ENCODE results near the gene SRRM3.
"Not testable (repeated sequence)": the region's sequence is repeated elsewhere in the genome, so short reads cannot be mapped to it uniquely, and the experiment has no call there.

Gene SRRM3

DNA sequence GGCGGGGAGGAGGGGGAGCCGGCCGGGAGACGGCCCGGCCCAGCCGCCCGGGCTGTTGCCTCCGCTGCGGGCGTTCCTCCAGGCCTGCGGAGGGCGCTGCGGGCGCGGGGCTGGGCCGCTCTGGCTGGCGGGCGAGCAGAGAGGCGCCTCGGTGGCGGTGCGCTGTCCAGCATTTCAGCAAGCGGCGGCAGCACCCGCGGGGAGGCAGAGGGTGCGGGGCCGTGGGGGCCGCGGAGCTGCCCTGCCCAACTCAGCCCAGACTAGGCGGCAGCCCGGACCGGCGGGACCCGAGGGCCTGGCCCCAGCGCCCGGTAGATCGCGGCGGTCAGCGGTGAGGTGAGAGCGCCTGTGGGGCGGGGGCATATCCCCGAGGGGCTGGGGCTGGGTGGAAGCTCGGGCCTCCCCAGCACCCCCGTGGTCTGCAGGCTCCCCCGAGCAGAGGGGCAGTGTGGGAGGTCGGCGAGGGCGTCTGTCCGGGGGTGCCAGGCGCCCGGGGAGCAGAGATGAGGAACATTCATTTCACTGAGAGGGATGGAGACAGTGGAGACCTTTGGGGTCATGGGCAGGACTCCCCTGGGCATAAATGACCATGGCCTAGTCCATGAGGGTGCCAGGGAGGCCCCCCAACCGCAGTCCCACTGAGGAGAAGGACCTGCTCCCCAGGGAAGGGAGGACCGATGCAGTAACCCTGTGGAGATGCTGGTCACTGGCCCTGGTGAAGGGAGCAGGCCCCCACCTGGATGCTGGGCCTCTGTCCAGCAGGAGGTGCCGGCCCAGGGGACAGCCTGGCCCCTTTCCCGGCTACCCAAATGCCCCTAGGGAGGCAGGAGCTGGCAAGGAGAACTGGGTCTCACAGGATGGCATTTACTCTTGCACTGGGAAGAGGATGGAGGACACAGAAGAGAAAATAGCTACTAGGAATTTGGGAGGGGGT lies at the start of gene SRRM3:
Gene SRRM3, plus strand, starts transcription at position 165 of the 934 bp plus-strand sequence. CDS start 33,171 bp downstream, outside the sequence.
- DNase-seq (ENCODE audit: low read depth, low spot score): peak; percentile 93

- no peak for DNase-seq (ENCODE audit: low read depth, low spot score)
Measured at GRCh38 chr7:76151932-76152331, 49.8 kb upstream of the SRRM3 start.

DNA sequence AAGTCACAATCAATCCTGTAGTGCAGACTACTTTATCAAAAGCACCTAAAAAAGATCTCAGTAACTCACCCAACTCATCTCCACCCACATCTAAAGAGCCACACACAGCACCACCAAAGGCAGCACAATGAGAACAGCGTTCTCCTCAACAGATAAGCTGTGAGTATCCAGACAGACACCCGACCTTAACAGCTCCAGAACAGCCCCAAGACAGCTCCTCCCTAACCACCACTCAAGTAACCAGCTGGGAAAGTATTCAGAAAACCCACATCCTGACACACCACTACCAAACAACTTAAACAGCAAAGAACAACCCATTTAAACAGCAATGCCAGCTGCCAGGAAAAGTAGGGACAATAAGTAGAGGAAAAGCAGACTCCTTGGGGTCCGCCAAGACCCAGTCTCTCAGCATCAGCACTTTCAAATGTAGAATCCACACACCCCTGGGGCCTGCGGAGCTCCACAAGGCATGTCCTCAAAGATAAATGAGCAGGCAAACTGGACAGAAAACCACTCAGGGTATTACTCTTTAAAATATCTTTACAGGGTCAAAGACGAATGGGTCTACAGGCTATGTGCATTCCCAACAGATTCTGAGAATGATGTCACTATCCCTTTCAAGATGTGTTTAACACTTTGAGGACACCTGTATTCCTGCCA lies 48.0 kb upstream of the SRRM3 start:
- DNase-seq (ENCODE audit: low read depth, low spot score): peak; percentile 35

- peak; percentile 20 for DNase-seq (ENCODE audit: low read depth, low spot score)
Measured at GRCh38 chr7:76155938-76156337, 45.8 kb upstream of the SRRM3 start.

DNA sequence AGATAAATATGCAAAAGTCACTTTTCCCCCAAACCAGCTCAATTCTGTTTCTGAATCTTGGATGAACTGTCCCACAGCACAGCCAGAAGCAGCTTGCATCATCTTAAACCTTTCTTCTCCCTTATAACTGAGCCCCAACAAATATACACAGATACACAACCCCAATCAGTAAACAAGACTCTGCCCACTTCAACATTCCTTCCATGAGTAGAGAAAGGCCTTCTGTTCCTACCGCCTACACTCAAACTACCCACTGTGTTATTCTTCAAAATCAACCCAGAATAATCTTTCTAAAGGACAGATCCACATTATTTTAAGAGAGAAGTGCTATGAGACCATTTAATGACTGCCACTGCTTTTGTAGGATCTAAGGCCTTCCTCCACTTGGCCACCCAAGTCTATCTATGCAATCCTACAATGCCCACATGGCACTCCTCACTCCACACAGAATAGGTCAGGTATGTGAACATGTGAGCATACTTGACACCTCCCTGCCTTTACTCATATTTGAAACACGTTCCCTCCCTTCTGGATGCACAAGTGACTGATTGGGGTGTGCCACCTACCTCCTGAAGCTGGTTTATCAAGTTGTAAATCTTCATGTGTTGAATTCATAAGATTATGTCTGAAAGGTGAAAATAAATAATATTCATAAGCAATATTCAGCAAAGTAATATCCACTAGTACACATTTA lies 44.6 kb upstream of the SRRM3 start:
- not testable (repeated sequence) for DNase-seq (ENCODE audit: low read depth, low spot score)

DNA sequence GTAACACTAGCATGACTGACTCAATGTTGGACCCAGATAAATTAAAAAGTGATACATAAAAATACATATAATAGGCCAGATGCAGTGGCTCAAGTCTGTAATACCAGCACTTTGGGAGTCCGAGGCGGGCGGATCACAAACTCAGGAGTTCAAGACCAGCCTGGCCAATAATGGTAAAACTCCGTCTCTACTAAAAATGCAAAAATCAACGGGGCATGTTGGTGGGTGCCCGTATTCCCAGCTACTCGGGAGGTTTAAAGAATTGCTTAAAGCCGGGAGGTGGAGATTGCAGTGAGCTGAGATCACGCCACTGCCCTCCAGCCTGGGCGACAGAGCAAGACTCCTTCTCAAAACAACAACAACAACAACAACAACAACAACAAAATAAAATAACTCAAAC lies 43.3 kb upstream of the SRRM3 start:
- DNase-seq (ENCODE audit: low read depth, low spot score): not testable (repeated sequence)

DNA sequence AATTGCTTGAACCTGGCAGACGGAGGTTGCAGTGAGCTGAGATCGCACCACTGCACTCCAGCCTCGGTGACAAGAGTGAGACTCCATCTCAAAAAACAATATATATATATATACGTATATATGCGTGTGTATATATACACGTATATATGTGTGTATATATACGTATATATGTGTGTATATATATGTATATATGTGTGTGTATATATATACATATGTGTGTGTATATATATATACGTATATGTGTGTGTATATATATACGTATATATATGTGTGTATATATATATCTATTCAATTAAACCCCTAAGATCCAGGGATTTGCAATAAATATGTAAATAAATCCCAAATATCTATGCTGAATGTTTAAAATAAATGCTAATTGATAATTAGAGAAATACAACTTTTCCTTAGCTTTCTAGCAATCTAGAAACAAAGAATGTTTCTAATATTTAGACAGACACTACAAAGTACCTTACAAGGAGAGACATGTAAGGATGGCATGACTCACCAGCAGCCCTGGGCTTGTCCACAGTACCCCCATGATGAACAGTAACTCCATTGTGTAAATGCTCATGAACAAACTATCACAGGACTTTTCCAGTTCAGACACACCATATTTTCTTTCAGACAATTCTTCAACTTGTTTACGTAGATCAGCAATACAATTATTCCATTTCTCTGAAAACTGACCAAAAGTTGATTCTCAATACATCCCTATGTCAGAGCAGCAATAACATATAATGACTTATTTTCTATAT lies 39.1 kb upstream of the SRRM3 start:
- DNase-seq (ENCODE audit: low read depth, low spot score): peak; percentile 38

DNA sequence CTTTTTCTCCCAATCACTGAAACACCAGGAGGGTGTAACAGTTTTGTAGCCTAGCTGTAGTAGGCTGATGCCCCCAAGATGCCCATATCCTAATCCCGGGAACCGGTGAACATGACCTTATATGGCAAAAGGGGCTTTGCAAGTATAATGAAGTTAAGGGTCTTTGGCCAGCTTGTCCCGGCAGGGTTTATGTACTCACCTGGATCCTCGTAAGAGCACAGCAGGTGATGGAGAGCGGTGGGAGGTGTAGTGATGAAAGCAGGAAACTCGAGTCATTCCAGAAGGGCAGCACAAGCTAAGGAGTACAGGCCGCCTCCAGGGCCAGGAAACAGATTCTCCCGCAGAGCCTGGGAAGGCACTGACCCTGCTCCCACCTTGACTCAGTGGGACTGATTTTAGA lies 37.9 kb upstream of the SRRM3 start:
- DNase-seq (ENCODE audit: low read depth, low spot score): not testable (repeated sequence)

GRCh38 chr7:76165106-76165972 lies 36.4 kb upstream of the SRRM3 start:
- DNase-seq (ENCODE audit: low read depth, low spot score): no peak

DNA sequence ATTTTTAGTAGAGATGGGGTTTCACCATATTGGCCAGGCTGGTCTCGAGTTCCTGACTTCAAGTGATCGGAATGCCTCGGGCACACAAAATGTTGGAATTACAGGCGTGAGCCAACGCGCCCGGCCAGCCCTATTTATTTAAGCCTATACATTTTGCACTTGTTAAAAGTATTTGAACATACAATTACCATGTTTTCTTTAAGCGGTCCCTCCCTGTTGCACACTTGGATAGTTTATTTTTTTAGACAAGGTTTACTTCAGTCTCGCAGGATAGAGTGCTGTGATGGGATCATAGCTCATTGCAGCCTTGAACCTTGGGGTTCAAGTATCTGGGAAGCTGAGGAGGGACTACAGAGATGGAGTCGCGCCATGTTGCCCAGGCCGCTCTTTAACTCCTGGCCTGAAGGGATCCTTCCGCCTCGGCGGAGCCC lies 35.7 kb upstream of the SRRM3 start:
- DNase-seq (ENCODE audit: low read depth, low spot score): no peak

DNA sequence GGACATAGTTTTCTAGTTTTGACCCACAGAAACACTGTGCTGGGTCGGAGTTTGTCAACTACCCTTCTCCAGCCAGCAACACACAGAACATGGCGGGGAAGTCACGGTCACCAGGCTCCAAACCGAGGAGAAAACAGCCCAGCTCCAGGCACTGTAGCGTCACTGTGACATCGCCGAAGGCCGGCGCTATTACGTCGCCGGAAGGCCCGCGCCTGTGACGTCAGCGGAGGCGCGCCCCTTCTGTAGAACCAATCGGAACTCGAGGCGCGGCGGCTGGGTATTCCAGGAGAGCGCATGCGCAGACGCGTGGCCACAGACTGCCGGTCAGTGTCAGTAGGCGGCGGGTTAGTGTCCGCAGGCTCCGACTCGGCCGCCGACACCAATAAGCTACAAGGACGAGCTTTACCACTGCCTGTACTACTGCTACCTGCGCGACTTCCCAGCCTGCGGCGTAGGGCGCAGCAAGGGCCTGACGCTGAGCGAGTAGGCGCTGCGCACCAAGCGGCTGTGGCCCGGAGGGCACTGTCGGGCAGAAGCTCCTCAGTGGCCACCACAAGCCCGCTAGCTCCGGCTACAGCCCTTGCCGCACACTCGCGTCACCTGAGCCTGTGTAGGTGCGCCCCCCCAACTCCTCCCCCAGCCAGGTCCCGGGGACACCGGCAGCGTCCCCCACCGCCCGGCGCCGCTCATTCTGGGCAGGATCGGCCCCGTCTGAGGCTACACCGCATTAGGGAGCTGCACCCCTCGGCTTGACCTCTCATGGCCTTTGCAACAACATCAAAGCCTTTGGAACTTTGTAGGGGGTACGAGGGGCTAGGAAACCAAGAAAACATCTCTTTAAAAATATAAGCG lies 35.1 kb upstream of the SRRM3 start:
- DNase-seq (ENCODE audit: low read depth, low spot score): peak; percentile 98

DNA sequence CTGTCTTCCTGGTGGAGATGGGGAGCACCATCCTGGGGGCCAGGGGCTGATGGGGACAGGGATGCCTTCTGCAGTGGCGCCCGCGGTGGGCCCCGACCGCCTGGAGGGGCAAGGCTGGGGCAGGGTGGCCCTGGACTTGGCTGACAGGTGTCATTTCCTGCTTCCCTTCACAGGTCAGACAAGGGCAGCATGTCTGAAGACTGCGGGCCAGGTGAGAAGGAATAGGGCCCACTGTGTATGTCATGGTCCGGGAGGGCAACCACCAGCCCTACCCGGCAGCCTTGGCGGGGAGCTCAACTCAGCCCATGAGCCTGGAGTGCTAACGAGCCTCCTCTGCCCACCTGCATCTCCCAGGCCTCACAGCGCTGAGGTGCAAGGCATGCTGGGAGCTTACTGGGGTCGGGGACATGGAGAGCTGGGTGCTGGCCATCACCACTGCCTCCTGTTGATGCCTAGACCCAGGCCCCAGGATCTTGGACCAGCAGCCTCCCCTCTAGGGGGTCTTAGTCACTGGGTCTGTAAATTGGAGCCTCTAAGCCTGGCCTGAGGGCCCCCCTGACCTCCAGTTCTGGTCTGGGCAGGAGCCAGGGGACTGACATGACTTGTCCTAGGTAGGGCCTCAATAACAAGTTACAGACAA lies 28.0 kb upstream of the SRRM3 start:
- no peak for DNase-seq (ENCODE audit: low read depth, low spot score)

GRCh38 chr7:76176951-76177350 lies 24.7 kb upstream of the SRRM3 start:
- not testable (repeated sequence) for DNase-seq (ENCODE audit: low read depth, low spot score)

DNA sequence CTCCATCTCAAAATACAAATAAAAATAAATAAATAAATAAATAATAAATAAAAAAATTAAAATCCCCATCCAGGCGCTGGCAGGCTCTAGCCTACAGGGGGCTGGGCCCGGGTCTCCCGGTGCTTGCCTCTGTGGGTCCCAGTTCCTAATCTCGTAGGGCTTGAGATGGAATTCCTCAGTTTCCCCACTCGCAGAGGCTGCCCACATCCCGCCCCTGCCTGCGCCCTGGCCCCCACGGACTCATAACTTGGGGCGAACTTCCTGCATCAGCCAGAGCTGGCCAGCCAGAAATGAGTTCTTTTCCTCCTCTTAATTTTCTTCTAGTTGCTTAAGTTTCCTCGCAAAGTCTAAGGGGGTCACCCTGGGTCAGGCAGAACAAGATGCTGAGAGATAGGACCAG lies 22.0 kb upstream of the SRRM3 start:
- DNase-seq (ENCODE audit: low read depth, low spot score): no peak

GRCh38 chr7:76182225-76182960 lies 19.3 kb upstream of the SRRM3 start:
- DNase-seq (ENCODE audit: low read depth, low spot score): no peak

DNA sequence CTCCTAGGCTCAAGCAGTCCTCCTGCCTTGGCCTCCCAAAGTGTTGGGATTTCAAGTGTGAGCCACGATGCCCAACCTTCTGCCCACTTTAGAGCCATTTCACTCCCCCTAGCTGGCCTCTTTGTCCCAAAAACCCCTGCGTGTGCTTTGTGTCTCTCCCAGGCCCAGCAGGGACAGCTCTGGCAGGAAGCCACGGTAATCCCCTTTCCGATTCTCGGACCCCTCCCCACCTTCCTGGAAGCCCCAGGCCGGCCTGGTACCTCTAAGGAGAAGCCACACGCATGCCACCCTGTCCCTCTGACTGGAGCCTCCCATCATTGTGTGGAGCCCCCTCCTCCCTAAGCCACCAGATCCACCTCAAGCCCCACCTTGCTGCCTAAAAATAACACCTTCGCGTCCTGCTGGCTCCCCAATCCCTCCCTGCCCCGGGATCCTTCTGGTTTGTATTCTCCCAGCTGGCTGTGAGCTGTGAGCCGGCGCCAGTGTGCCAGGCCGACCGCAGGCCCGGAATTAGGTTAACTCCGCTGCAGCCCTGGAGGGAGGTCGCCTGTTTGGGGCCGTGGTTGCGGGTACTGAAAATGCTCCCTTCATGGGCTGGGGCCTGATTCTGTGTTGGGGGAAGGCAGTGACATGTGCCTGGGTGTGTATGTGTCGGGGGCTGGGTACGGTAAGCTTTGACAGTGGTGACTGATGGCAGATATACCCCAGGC lies 16.4 kb upstream of the SRRM3 start:
- peak; percentile 30 for DNase-seq (ENCODE audit: low read depth, low spot score)

DNA sequence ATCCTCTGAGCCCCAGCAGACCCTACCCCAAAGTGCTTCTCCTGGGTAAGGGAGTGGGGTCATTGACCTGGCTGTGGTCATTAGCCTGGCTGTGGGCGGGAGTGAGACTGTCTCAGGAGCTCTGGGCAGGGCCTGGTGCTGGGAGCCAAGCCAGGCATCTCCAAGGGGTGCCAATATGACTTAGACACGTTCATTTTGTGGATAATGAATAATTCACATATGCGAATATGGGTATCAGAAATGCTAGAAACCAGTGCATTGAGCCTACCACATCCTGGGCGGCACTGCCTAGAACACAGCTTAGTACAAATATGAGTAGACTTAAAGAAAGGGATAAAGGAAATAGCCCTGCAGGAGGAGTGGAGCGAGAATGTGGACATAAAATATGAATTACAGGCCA lies 14.4 kb upstream of the SRRM3 start:
- peak; percentile 11 for DNase-seq (ENCODE audit: low read depth, low spot score)

- no peak for DNase-seq (ENCODE audit: low read depth, low spot score)
Measured at GRCh38 chr7:76189276-76189675, 12.4 kb upstream of the SRRM3 start.
